GM23248 (cell line): ENCODE measurements around the gene DRG1.

ENCODE experiments used
- EZH2 ChIP-seq: fragments of 200-600 bp; sonication (generic); IDR thresholded peaks from 2 replicates; pipeline ENCODE4 v1.6.1; 2018; ENCODE audit warnings: antibody characterized with exemption, mild to moderate bottlenecking; ENCODE audit not compliant: insufficient read depth, poor library complexity, severe bottlenecking
- EZH2phosphoT487 ChIP-seq: fragments of 200-600 bp; sonication (generic); IDR thresholded peaks from 2 replicates; pipeline ENCODE4 v1.6.1; 2018; ENCODE audit warnings: antibody characterized with exemption, moderate library complexity, mild to moderate bottlenecking, low read depth; ENCODE audit not compliant: insufficient read depth

DNA sequence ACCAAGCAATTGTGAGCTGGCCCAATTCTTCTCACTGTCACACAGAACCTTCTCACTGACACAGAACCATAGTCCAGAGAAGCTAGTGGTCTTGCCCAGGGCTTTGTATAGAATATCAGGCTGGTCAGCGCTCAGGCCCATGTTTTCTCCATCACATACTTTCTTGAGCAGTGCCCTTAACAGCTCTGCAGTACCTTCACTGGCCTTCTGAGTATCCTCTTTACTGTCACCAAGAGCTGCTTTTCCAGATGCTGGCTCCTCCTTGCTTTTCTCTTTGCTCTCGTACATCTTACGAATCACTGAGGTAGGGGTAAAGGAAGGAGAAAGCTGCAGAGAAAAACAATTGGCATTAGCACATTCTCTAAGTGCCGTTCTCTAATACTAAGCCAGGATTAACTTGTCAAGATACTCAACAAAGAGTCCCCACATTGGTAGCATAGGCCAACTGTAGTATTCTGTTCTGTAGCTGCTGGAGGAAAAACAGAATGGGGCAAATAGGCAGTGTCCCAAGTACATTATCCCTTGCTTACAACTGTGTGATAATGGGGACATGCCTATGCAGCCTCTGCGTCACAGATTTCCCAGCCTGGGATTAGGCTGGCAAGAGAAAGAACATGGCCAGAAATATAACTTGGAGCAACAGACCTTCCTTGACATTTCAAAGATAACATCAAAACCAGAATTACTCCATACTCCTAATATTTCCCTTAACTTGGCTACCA, 43.5 kb downstream of the DRG1 start:
- TF ChIP-seq EZH2phosphoT487 = no peak
- no peak for TF ChIP-seq EZH2
